ENCODE data around the gene HEXD.

DNA sequence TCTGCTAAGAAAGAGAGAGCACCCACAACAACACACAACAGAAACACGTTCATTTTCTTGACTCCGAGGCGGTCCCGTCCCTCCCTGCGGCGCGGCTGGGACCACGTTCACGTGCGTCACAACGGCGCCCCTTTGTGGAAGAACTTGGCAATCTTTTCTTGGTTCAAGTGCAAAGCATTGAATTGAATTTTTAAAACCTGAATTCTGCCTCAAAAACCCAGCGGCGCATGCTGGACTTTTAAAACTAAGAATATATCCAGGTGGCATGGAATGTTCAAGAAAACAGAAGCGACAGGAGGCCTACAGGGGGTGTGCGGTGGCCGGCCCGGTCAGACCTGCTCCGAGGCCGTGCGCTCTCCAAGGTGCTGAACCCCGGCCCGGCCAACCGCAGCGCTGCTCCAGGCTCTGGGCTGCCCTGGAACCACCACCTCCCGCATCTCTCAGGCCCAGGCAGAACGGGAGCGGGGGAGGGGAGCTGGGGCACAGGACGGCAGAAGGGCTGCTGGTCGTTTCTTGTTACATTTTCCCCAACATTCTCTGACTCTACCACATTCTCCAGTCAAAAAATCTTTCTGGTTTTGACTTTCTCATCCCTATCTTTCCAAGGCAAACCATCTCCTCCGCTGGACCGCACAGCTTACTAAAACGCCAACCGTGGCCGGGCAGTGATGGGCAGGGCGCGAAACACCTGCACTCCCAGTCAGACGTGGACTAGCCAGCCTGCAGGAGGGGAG lies 3.4 kb upstream of the HEXD start:
- TF ChIP-seq, protein P1, sequence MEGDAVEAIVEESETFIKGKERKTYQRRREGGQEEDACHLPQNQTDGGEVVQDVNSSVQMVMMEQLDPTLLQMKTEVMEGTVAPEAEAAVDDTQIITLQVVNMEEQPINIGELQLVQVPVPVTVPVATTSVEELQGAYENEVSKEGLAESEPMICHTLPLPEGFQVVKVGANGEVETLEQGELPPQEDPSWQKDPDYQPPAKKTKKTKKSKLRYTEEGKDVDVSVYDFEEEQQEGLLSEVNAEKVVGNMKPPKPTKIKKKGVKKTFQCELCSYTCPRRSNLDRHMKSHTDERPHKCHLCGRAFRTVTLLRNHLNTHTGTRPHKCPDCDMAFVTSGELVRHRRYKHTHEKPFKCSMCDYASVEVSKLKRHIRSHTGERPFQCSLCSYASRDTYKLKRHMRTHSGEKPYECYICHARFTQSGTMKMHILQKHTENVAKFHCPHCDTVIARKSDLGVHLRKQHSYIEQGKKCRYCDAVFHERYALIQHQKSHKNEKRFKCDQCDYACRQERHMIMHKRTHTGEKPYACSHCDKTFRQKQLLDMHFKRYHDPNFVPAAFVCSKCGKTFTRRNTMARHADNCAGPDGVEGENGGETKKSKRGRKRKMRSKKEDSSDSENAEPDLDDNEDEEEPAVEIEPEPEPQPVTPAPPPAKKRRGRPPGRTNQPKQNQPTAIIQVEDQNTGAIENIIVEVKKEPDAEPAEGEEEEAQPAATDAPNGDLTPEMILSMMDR (IDR thresholded peaks at IDR 0.05) = peak; percentile 45 to 70 (median 51)
- TF ChIP-seq POLR2A (IDR thresholded peaks at IDR 0.05) = peak in 1 of 4 donors; percentile 22
- TF ChIP-seq EP300 (IDR thresholded peaks at IDR 0.05) = no peak
- TF ChIP-seq POLR2AphosphoS5 (IDR thresholded peaks at IDR 0.05) = no peak

Measured in upper lobe of left lung (tissue), 4 donors.